ENCODE data around the gene SUN1.

SUN1 gene

GRCh38 chr7:908591-909357 is 76.5 kb downstream of the SUN1 start:
- DNase-seq, result peak; percentile 73 to 74

GRCh38 chr7:909358-910329 is 77.4 kb downstream of the SUN1 start:
- DNase-seq, result no peak

GRCh38 chr7:910441-910861 is 78.2 kb downstream of the SUN1 start:
- DNase-seq, result no peak

- DNase-seq, result no peak
Observed at GRCh38 chr7:910931-911431, 78.7 kb downstream of the SUN1 start.

DNA sequence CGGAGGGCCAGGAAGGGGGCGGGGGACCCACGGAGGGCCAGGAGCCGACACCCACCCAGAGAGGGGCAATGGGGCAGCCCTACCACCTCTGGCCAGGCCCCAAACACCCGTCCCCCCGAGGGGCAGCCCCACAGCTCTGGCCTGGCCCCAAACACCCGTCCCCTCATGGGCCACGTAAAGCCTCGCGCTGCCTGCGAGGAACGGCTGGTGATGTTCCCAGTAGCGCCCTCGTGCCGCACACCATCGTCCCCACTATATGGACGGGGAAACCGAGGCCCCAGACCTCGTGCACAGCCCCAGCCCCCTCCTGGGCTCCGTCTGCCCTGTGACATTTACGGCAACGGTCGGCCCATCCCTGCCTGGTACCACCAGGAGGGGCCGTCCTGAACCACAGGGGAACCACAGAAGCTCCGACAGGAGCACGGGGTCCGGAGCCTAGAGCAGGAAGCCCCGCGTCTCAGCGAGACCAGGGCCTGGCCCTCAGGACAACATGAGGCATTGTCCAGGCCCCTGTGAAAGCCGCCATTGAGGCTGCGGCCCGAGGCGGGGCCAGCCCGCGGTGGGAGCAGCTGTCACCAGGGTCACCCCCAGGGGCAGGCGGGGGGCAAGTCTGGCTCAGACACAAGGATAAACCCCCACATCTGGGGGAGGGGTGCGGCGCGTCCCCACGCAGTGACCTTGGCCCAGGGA is 79.7 kb downstream of the SUN1 start:
- DNase-seq, result no peak

- no peak for DNase-seq
Observed at GRCh38 chr7:913736-914520, 81.7 kb downstream of the SUN1 start.

DNA sequence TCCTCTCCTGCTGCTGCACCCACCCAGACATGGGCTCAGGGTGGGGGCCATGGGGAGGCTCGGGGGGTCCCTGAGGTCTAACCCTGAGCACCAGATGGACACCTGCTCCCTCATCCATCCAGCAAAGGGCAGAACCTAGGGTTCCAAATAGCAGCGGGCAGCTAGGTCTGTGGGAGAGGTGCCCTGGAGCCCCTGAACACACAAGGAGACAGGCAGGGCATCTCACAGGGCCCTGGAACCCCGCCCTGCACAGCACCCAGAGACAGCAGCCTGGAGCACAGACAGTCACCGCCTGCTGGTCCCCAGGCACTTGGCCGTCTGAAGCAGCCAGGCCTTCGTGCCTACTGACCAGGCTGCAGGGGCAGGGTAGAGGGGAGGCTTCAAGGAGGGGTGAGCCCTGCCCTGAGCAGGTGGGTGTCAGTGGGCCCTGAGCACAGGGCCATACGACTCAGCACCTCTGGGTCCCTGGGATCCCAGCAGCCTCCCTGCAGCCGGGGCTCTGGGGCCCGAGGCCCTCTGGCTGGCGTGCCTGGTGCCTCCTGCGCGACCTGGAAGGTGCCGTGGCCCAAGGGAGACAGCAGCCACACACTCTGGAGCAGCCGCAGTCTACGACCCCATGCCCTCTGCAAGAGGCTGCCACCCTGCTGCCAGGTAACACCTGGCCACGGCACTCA is 82.4 kb downstream of the SUN1 start:
- no peak for DNase-seq

DNA sequence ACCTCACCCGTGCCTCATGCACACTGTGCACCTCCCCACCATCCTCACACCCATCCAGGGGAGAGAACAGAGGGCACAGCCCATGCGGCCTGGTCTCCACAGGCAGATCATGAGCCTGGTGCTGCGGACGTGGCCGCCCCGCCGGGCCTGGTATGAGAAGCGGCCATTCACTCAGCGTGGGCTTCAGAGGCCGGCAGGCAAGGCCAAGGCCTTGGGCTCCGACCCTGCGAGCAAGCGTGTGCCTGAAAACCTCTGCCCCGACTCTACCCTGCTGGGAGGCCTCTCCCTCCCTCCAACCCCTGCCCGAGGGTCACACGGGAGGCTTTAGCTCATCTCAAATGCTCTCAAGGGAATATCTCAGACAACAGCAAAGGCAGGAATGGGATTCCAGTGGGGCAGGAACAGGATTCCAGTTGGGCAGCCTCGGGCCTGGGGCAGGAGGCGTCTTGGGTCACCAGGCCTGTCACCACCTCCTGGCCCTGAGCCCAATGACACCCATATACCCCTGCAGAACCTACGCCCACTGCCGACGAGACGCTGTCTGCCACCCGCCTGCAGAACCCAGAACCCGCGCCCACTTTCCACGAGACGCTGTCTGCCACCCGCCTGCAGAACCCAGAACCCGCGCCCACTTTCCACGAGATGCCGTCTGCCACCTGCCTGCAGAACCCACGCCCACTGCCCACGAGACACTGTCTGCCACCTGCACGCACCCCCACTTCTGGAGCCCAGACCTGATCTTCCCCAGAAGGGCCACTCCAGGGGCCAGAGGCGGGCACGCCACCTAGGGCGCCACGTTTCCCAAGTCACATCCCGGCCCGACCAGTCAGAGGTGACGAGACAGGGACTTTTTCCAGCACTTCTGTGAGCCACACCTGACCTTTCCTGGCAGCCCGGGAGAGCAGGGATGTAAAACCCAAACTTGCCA is 83.3 kb downstream of the SUN1 start:
- no peak for DNase-seq

GRCh38 chr7:916291-916941 is 84.1 kb downstream of the SUN1 start:
- no peak for DNase-seq

DNA sequence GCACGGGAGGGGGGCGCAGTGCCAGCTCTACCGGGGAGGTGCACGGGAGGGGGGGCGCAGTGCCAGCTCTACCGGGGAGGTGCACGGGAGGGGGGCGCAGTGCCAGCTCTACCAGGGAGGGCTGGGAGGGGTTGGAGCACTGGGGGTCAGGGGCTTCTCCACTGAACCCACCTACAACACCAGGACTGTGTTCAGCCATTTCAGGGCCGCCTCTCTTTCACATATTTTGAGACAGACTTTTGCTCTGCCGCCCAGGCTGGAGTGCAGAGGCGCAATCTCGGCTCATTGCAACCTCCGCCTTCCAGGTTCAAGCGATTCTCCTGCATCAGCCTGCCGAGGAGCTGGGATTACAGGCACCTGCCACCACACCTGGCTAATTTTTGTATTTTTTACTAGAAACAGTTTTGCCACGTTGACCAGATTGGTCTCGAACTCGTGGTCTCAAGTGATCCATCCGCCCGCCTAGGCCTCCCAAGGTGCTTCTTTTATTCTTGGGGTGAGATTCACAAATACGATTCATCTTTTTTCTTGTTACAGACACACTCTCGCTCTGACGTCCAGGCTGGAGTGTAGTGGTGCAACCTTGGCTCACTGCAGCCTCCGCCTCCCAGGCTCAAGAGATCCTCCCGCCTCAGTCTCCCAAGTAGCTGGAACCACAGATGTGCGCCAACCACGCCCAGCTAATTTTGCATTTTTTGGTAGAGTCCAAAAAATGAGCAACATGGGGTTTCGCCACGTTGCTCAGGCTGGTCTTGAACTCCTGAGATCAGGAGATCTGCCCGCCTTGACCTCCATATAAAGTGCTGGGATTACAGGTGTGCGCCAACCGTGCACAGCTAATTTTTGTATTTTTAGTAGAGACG is 85.2 kb downstream of the SUN1 start:
- no peak for DNase-seq

- no peak for DNase-seq
Observed at GRCh38 chr7:918118-918425, 85.8 kb downstream of the SUN1 start.

DNA sequence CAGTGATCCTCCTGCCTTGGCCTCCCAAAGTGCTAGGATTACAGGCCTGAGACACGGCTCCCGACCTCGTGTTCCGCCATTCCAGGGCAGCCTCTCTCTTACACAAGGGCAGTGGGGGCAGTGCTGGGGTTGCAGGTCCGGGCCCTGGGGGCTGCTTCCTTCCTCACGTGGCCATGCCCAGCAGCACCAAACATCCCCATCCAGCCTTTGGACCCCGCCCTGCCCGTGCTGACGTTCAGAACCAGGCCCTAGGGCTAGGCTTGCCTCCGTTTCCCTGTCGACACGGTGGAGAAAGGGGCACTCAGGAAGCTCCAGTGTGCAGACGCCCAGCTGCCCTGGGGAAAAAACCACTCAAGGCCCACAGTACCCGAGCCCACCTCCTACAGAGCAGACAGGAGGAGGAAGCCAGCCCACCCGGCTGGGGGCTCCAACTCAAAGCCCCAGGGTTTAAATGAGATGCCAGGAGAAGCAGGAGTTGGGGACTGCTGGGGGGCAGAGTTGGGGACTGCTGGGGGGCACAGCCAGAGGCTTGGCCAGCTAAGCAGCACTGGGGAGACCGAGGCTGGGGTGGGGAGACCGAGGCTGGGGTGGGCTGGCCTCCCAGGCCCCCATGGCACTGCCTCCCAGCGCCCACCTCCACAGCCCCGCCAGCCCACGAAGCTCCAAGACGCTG is 86.3 kb downstream of the SUN1 start:
- DNase-seq, result no peak

GRCh38 chr7:919114-919442 is 86.8 kb downstream of the SUN1 start:
- no peak for DNase-seq

- DNase-seq, result no peak
Observed at GRCh38 chr7:919924-920341, 87.7 kb downstream of the SUN1 start.

DNA sequence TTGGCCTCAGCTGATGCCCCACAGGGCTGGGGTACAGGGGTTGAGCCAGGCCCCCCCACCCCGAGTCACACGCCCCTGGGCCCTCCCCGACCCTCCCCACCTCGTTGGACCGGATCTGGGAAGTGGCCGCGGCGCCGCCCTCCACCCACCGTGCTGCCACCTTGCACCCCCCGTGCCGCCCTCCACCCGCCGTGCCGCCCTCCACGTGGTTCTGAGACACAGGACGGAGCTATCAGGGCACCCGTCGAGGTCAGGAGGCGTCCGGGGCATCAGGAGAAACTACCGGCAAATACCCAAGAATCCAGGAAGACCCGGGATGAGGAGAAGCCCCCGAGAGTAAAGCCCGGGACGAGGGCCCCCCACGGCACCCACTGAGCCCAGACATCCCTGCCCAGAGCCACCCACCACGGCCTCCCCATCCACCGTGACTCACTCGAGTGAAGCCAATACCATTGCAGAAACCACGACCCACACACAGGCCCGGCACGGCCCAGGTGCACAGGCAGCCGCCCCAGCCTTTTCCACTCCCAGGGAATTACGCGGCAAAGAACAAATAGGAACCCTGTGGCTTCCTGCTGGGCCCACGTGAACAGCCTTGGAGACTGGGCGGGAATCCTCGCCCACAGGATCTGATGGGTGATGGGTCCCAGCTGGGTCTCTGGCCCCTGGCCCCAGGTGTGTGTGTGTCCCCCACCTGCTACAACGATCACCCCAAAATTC is 88.2 kb downstream of the SUN1 start:
- DNase-seq, result no peak

DNA sequence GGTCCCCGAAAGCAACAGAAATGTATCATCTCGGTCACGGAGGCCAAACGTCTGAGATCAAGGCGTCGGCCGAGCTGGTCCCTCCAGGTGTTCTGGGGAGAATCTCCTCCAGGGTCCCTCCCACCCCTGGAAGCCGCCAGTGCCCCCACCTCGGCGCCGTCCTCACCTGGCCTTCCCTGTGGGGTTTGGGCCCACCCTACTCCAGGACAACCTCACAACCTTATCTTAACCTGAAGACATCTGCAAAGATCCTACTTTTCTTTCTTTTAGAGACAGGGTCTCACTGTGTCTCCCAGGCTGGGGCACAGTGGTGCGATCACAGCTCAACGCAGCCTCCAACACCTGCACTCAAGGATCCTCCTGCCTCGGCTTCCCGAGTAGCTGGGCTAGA is 88.8 kb downstream of the SUN1 start:
- no peak for DNase-seq

DNA sequence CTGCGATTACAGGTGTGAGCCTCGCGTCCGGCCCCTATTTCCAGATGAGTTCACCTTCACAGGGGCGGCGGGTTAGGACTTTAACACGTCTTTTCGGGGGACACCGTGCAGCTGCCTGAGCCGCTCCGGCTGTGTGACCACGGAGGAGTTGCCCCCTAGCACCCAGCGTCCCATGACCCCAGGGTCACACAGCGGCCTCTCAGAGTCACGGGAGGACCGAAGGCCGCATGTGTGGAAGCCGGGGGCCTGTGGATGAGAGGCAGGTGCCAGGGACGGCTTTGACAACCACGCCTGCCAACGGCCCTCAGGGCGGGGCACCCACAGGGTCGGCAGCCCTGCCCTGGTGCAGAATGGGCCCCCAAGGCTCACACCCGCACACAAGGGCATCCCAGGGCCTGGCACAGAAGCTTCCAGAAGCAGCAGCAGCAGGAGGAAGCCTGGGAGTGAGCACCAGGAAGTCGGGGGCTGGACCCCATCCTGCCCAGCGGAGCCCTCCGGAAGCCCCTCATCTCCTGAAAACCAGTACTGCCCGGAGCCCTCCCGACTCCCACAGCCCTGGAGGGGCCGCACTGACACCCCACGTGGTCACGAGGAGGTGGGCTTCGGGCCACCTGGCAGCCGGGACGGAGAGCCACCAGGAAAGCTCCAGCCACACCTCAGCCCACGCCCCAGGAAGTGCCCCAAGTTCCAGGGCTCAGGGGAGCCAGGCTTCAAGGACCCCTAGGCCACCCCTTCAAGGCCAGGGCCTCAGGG is 89.5 kb downstream of the SUN1 start:
- DNase-seq, result no peak
